Stomach (tissue), 4 donors: ENCODE measurements around the gene PRR16.

ENCODE experiments used
- EP300 ChIP-seq: sonication (generic); formaldehyde crosslinking; IDR thresholded peaks from one replicate; pipeline ENCODE4 v1.6.1; 2017; ENCODE audit warnings: antibody characterized with exemption
- POLR2A ChIP-seq, 4 donors: fragments of 450-650 bp; IDR thresholded peaks; one replicate each; pipeline ENCODE4 v1.6.1; 2016; ENCODE audit warnings: antibody characterized with exemption in 4 of 4, control low read depth in 2 of 4, mild to moderate bottlenecking in 1 of 4, moderate library complexity in 1 of 4
- POLR2AphosphoS5 ChIP-seq, 3 donors: sonication (generic); formaldehyde crosslinking; IDR thresholded peaks; one replicate each; pipeline ENCODE4 v1.6.1; 2016; ENCODE audit warnings: antibody characterized with exemption in 3 of 3
- TF ChIP-seq, protein P1 (sequence below), 7 experiments: fragments of 450-650 bp in 4 of 7; fragments of 200-600 bp in 3 of 7; sonication (generic) in 3 of 7; IDR thresholded peaks; one replicate each; pipeline ENCODE4 v1.5.1; 2016 to 2019; ENCODE audit warnings: antibody characterized with exemption in 7 of 7, control low read depth in 2 of 7, mild to moderate bottlenecking in 1 of 7

DNA sequence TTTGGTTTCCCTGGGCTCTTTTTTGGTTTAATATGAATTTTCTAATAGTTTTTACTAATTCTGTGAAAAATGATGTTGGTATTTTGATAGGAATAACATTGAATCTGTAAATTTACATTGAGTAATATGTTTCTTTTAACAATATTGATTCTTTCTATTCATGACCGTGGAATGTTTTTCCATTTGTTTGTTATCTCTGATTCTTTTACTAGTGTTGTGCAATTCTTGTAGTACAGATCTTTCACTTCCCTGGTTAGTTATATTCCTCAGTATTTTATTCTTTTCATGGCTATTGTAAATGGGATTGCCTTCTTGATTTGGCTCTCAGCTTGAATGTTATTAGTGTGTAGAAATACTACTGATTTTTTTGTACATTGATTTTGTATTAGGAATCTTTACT lies 137.9 kb downstream of the PRR16 start:
- TF ChIP-seq, protein P1, sequence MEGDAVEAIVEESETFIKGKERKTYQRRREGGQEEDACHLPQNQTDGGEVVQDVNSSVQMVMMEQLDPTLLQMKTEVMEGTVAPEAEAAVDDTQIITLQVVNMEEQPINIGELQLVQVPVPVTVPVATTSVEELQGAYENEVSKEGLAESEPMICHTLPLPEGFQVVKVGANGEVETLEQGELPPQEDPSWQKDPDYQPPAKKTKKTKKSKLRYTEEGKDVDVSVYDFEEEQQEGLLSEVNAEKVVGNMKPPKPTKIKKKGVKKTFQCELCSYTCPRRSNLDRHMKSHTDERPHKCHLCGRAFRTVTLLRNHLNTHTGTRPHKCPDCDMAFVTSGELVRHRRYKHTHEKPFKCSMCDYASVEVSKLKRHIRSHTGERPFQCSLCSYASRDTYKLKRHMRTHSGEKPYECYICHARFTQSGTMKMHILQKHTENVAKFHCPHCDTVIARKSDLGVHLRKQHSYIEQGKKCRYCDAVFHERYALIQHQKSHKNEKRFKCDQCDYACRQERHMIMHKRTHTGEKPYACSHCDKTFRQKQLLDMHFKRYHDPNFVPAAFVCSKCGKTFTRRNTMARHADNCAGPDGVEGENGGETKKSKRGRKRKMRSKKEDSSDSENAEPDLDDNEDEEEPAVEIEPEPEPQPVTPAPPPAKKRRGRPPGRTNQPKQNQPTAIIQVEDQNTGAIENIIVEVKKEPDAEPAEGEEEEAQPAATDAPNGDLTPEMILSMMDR (IDR thresholded peaks at IDR 0.05) = no peak
- TF ChIP-seq EP300 (no peak), POLR2A (IDR thresholded peaks at IDR 0.05) (no peak), POLR2AphosphoS5 (IDR thresholded peaks at IDR 0.05) (no peak)
